MCF 10A (cell line): ENCODE results near the gene THSD1. TPM values are rescaled to one million over a fixed set of nuclear protein-coding genes. Genes with fewer than 3 reads are reported as not detected.

ENCODE experiments used
- Bru-seq: library from RNA; stranded (reverse); fragments of 400-500 nt; gene quantifications from one replicate; lab custom pipeline; 2021; lab: Mats Ljungman, UMichigan
- BruChase-seq, 2 experiments: library from RNA; stranded (reverse); fragments of 400-500 nt; gene quantifications; one replicate each; lab custom pipeline; 2021; lab: Mats Ljungman, UMichigan
- BruUV-seq: library from RNA; stranded (reverse); fragments of 400-500 nt; replicated peaks from 2 replicates; lab custom pipeline; 2021; lab: Mats Ljungman, UMichigan
- CTCF ChIA-PET: fragments of 300-600 bp; sonication (Branson Sonifier 250); formaldehyde crosslinking; extraction: SDS; loops from one replicate; lab custom pipeline; 2021; ENCODE audit warnings: antibody characterized with exemption, inconsistent platforms; lab: Yijun Ruan, JAX
- POLR2A ChIA-PET: fragments of 300-600, 350-650 bp; sonication (Branson Sonifier 250); formaldehyde crosslinking; extraction: SDS; loops from one replicate; lab custom pipeline; 2020; ENCODE audit warnings: antibody characterized with exemption, inconsistent platforms; lab: Yijun Ruan, JAX
- DNase-seq: peaks from one replicate; pipeline ENCODE4 v3.0.0-alpha.2; 2018; ENCODE audit not compliant: unreplicated experiment
- H3K27ac Mint-ChIP-seq: one replicate; pipeline ENCODE4 v1.8.0; 2022; ENCODE audit warnings: mild to moderate bottlenecking, low read depth, mixed read lengths; ENCODE audit not compliant: unreplicated experiment
- H3K27me3 Mint-ChIP-seq: one replicate; pipeline ENCODE4 v1.8.0; 2022; ENCODE audit warnings: mixed read lengths; ENCODE audit not compliant: insufficient read depth, unreplicated experiment
- H3K36me3 Mint-ChIP-seq: one replicate; pipeline ENCODE4 v1.8.0; 2022; ENCODE audit warnings: mild to moderate bottlenecking, moderate library complexity, mixed read lengths; ENCODE audit not compliant: insufficient read depth, unreplicated experiment
- H3K4me1 Mint-ChIP-seq: one replicate; pipeline ENCODE4 v1.8.0; 2022; ENCODE audit warnings: mixed read lengths; ENCODE audit not compliant: insufficient read depth, unreplicated experiment
- H3K4me3 Mint-ChIP-seq: one replicate; pipeline ENCODE4 v1.8.0; 2022; ENCODE audit warnings: mild to moderate bottlenecking, moderate library complexity, mixed read lengths; ENCODE audit not compliant: unreplicated experiment
- H3K9me3 Mint-ChIP-seq: one replicate; pipeline ENCODE4 v1.8.0; 2022; ENCODE audit warnings: mixed read lengths; ENCODE audit not compliant: unreplicated experiment
- intact Hi-C: fragments of 100-400 bp; cut with micrococcal nuclease; formaldehyde crosslinking; loops from 2 replicates; pipeline ENCODE4 v1.14.1; 2022
- long read RNA-seq: library from polyadenylated mRNA; stranded (forward); transcript quantifications from one replicate; pipeline ENCODE4 v2.0.0, GENCODE V29; 2022
- total RNA-seq: library from RNA; stranded (reverse); gene quantifications from 2 replicates; pipeline ENCODE4 v1.2.3, GENCODE V29; 2022
- TF ChIP-seq, protein P1 (sequence below): fragments of 200-600 bp; IDR thresholded peaks from one replicate; pipeline ENCODE4 v1.8.0; 2022; ENCODE audit warnings: antibody characterized with exemption, mild to moderate bottlenecking; ENCODE audit not compliant: unreplicated experiment

THSD1 gene, protein sequence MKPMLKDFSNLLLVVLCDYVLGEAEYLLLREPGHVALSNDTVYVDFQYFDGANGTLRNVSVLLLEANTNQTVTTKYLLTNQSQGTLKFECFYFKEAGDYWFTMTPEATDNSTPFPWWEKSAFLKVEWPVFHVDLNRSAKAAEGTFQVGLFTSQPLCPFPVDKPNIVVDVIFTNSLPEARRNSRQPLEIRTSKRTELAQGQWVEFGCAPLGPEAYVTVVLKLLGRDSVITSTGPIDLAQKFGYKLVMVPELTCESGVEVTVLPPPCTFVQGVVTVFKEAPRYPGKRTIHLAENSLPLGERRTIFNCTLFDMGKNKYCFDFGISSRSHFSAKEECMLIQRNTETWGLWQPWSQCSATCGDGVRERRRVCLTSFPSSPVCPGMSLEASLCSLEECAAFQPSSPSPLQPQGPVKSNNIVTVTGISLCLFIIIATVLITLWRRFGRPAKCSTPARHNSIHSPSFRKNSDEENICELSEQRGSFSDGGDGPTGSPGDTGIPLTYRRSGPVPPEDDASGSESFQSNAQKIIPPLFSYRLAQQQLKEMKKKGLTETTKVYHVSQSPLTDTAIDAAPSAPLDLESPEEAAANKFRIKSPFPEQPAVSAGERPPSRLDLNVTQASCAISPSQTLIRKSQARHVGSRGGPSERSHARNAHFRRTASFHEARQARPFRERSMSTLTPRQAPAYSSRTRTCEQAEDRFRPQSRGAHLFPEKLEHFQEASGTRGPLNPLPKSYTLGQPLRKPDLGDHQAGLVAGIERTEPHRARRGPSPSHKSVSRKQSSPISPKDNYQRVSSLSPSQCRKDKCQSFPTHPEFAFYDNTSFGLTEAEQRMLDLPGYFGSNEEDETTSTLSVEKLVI
- total RNA-seq: 13.3 and 16.7 TPM in 2 replicates
- percentile 72 among the genes with signal in this experiment for Bru-seq, nascent RNA
- BruChase-seq, experiment 1, labeled RNA remaining after a 6-hour chase: percentile 75 among the genes with signal in this experiment
- percentile 82 among the genes with signal in this experiment for BruChase-seq, experiment 2, labeled RNA remaining after a 2-hour chase
- long read RNA-seq, transcript THSD1-201 (5 exons, 2,962 nt): major isoform, 16 of 57 reads
- long read RNA-seq, transcript THSD1-202 (4 exons, 3,189 nt): minor isoform, 15 of 57 reads
- long read RNA-seq, partial matches to known transcripts: 2 of 57 reads
- long read RNA-seq, other reads (novel, unspliced or antisense): 24 of 57 reads

DNA sequence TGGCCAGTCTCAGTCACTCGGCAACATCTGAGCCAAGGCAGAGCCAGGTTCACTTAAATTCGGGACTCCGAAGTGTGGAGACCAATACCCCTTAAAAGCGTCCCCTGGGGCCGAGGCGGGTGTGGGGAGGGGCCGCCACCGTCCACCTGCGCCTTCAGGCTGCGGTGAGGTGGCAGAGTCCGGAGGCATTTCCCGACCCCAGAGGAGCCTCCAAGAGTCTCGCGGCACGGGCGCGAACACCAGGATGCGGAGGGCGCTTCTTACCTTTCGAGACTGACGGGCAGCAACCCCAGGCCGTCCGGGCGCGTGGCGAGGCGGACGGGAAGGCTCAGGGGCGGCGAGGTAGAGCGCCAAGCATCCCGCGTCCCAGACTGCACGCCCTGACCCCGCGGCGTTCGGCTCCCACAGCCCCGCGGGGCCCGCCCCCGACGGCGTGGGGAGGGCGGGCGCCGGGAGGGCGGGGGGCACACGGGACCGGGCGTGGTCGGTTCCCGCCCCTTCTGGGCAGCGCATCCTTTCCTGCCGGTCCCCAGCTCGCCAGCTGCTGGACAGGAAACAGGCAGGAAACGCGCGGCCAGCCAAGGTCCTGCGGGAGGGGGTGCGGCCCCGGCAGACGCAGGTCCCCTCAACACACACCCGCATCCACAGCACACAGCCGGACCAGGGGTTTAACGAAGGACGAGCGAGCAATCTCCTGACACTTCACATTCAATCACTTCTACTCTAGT lies at the start of gene THSD1:
THSD1 (minus strand) TSS at position 406 of the 728 bp plus-strand sequence. CDS start 3,572 bp downstream, outside the sequence.
- POLR2A ChIA-PET: interaction anchor here (0.7 to 5.3 kb wide), 12 partner anchors 10 to 246 kb away, joined by 3 to 52 read pairs (median 6); partner anchors contain the start of genes SUGT1 and VPS36
- CTCF ChIA-PET: interaction anchor here (0.6 to 2.4 kb wide), 7 partner anchors 11 to 1119 kb away, joined by 3 to 27 read pairs (median 4); partner anchors contain the start of gene VPS36
- Mint-ChIP-seq H3K4me3 (peak within 1 kb of the TSS; percentile 86), H3K27me3 (no peaks in the 10 kb centered on the region), H3K27ac (peak within 1 kb of the TSS; percentile 82), H3K36me3 (peaks cover 30% of the 10 kb centered on the region), H3K4me1 (peaks cover 10% of the 10 kb centered on the region), H3K9me3 (no peaks in the 10 kb centered on the region)
- TF ChIP-seq, protein P1, sequence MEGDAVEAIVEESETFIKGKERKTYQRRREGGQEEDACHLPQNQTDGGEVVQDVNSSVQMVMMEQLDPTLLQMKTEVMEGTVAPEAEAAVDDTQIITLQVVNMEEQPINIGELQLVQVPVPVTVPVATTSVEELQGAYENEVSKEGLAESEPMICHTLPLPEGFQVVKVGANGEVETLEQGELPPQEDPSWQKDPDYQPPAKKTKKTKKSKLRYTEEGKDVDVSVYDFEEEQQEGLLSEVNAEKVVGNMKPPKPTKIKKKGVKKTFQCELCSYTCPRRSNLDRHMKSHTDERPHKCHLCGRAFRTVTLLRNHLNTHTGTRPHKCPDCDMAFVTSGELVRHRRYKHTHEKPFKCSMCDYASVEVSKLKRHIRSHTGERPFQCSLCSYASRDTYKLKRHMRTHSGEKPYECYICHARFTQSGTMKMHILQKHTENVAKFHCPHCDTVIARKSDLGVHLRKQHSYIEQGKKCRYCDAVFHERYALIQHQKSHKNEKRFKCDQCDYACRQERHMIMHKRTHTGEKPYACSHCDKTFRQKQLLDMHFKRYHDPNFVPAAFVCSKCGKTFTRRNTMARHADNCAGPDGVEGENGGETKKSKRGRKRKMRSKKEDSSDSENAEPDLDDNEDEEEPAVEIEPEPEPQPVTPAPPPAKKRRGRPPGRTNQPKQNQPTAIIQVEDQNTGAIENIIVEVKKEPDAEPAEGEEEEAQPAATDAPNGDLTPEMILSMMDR: no peak
- no TSS peak for BruUV-seq
- DNase-seq: peak; percentile 44
- intact Hi-C loops: loop anchor here (2.0 kb wide), 2 partner anchors 45 to 57 kb away; partner anchors contain the start of gene VPS36

DNA sequence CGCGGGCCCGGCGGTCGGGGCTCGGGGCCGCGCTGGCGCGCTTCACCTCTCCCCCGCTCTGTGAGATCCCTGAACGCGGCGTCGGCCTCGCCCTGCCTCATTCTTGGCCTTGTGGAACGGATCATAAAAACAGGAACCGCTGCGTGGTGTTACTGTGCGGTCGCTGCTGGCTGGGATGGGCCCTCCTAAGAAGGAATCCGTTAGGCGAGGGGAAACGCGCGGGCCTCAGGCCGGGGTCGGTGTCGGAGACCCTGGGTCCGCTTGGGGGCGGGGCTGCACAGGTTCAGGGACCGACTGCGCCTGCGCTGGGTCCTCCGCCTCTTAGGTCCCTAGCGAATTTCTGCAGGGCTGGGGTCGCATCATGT lies 49.7 kb upstream of the THSD1 start:
- ChIA-PET POLR2A (interaction anchor here (0.9 to 2.0 kb wide), 11 partner anchors 9 to 197 kb away, joined by 3 to 10 read pairs (median 6); partner anchors contain the start of gene SUGT1), CTCF (interaction anchor here (0.6 to 1.1 kb wide), 4 partner anchors 8 to 146 kb away, joined by 3 to 4 read pairs (median 4); no protein-coding TSS in a partner anchor)
- H3K27ac Mint-ChIP-seq: peak overlapping the region; percentile 93
- H3K27me3 Mint-ChIP-seq: no peaks in the 10 kb centered on the region
- H3K4me1 Mint-ChIP-seq: peaks cover 14% of the 10 kb centered on the region
- peak; percentile 70 for DNase-seq
- peaks cover 12% of the 10 kb centered on the region for H3K36me3 Mint-ChIP-seq
- peak overlapping the region; percentile 87 for H3K4me3 Mint-ChIP-seq
- no TSS peak for BruUV-seq
- intact Hi-C loops: loop anchor here (10.0 kb wide), 2 partner anchors 159 to 349 kb away; no protein-coding TSS in a partner anchor
- no peaks in the 10 kb centered on the region for H3K9me3 Mint-ChIP-seq
- TF ChIP-seq, protein P1: no peak

DNA sequence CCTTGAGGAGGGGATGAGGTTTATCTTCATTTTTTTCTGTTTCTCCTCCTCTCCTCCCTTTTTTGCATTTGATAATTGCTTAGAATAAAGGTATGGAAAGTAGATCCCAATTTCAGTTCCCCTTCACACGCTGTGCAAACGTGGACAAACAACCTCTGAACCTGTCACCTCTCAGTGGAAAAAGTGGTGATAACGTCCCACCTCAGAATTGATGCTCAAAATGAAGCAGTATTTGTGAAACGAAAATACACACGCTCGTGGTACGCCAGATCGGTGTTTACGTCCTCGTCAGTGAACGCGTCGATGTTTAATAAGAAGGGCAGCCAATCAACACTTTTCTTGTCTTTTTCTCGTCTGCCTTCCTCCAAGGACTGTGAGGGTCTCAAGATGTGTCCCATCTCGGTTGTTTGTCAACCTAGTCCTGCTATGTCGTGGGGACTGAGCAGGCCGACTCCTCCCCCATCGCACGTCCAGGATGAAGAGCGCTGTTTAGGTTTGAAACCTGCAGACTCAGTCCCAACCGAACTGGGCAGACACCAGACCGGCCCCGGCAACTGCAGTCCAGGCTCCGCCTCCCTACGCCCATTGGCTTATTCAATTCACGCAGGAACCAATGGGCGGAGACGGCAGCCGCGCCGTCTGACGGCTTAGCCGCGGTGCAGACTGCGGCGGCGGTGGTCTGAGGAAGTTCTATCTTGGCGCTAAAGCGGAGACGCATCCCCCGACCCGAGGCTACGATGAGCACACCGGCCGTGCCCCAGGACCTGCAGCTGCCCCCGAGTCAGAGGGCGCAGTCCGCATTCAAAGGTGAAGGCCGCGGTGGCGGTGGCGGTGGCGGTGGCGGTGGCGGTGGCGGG lies 49.1 kb upstream of the THSD1 start, which contains the start of gene CKAP2:
CKAP2 (plus strand) TSS at position 659 of the 857 bp plus-strand sequence; CDS start at position 738, 79 bp downstream.
- H3K36me3 Mint-ChIP-seq: peaks cover 10% of the 10 kb centered on the region
- ChIA-PET CTCF (interaction anchor here (1.1 kb wide), 1 partner anchor 147 kb away, joined by 3 read pairs; no protein-coding TSS in a partner anchor), POLR2A (interaction anchor here (1.0 to 6.0 kb wide), 13 partner anchors 12 to 198 kb away, joined by 3 to 82 read pairs (median 6); partner anchors contain the start of gene SUGT1)
- DNase-seq: peak; percentile 95
- H3K4me3 Mint-ChIP-seq: peak within 1 kb of the TSS; percentile 87
- no peaks in the 10 kb centered on the region for H3K27me3 Mint-ChIP-seq
- TF ChIP-seq, protein P1: no peak
- intact Hi-C loops: loop anchor here (5.0 to 10.0 kb wide), 4 partner anchors 160 to 453 kb away; no protein-coding TSS in a partner anchor
- no peaks in the 10 kb centered on the region for H3K9me3 Mint-ChIP-seq
- TSS peak; percentile 72 for BruUV-seq
- peaks cover 12% of the 10 kb centered on the region for H3K4me1 Mint-ChIP-seq
- peak within 1 kb of the TSS; percentile 93 for H3K27ac Mint-ChIP-seq
